ENCODE measurements around the gene ROR2. TPM values are rescaled to one million over a fixed set of nuclear protein-coding genes. Genes with fewer than 3 reads are reported as not detected.

Gene ROR2
- total RNA-seq, 2 donors from 2014 or later, result 37.2 to 43.9 TPM

GRCh38 chr9:91908293-91908623 lies 41.8 kb downstream of the ROR2 start:
- no peaks in the 10 kb centered on the region for H3K9me3 ChIP-seq
- no peak for DNase-seq (ENCODE audit: low spot score)
- 49% methylated on average over 2 of the region's 2 CpGs for WGBS
- H3K4me1 ChIP-seq (replicated peaks), result peaks cover 4% of the 10 kb centered on the region
- TF ChIP-seq POLR2AphosphoS5 (IDR thresholded peaks at IDR 0.05) (no peak), CTCF (IDR thresholded peaks at IDR 0.05) (no peak), POLR2A (IDR thresholded peaks at IDR 0.05) (no peak)
- H3K4me3 ChIP-seq, result no peak overlapping the region
- intact Hi-C loops (cut with DNase I), result no loop called here
- no peaks in the 10 kb centered on the region for H3K27me3 ChIP-seq (replicated peaks; ENCODE audit: insufficient read depth)
- H3K36me3 ChIP-seq, result no peaks in the 10 kb centered on the region
- peak overlapping the region in 1 of 2 donors; percentile 91 for H3K27ac ChIP-seq

GRCh38 chr9:91907484-91908292 lies 42.3 kb downstream of the ROR2 start:
- no peak for DNase-seq (ENCODE audit: low spot score)
- intact Hi-C loops (cut with DNase I), result loop anchor here (2.0 kb wide), 1 partner anchor 21 kb away; no protein-coding TSS in a partner anchor
- H3K27me3 ChIP-seq (replicated peaks; ENCODE audit: insufficient read depth), result no peaks in the 10 kb centered on the region
- peak overlapping the region in 1 of 2 donors; percentile 91 for H3K27ac ChIP-seq
- no peaks in the 10 kb centered on the region for H3K36me3 ChIP-seq
- WGBS, result 68% methylated on average over 8 of the region's 8 CpGs
- TF ChIP-seq CTCF (IDR thresholded peaks at IDR 0.05), result no peak
- no peak for TF ChIP-seq POLR2AphosphoS5 (IDR thresholded peaks at IDR 0.05)
- no peak for TF ChIP-seq POLR2A (IDR thresholded peaks at IDR 0.05)
- peaks cover 9% of the 10 kb centered on the region for H3K4me1 ChIP-seq (replicated peaks)
- no peak overlapping the region for H3K4me3 ChIP-seq
- no peaks in the 10 kb centered on the region for H3K9me3 ChIP-seq

- 39% methylated on average over 11 of the region's 11 CpGs for WGBS
- peak; percentile 51 for DNase-seq (ENCODE audit: low spot score)
- intact Hi-C loops (cut with DNase I), result loop anchor here (2.0 kb wide), 1 partner anchor 19 kb away; no protein-coding TSS in a partner anchor
Measured at GRCh38 chr9:91905991-91906469, 44.0 kb downstream of the ROR2 start.

GRCh38 chr9:91905237-91905650 lies 44.8 kb downstream of the ROR2 start:
- H3K27me3 ChIP-seq (replicated peaks; ENCODE audit: insufficient read depth), result no peaks in the 10 kb centered on the region
- H3K36me3 ChIP-seq, result no peaks in the 10 kb centered on the region
- 100% methylated on average over 1 of the region's 1 CpG for WGBS
- no peak overlapping the region for H3K4me3 ChIP-seq
- peaks cover 31% of the 10 kb centered on the region for H3K4me1 ChIP-seq (replicated peaks)
- no peak for DNase-seq (ENCODE audit: low spot score)
- intact Hi-C loops (cut with DNase I), result no loop called here
- TF ChIP-seq CTCF (IDR thresholded peaks at IDR 0.05) (no peak), POLR2A (IDR thresholded peaks at IDR 0.05) (no peak), POLR2AphosphoS5 (IDR thresholded peaks at IDR 0.05) (no peak)
- H3K27ac ChIP-seq, result peak overlapping the region; percentile 53 to 91
- no peaks in the 10 kb centered on the region for H3K9me3 ChIP-seq

More at GRCh38 chr9:91905991-91906469, 44.0 kb downstream of the ROR2 start:
- Histone ChIP-seq H3K27me3 (replicated peaks; ENCODE audit: insufficient read depth) (no peaks in the 10 kb centered on the region), H3K4me1 (replicated peaks) (peaks cover 23% of the 10 kb centered on the region), H3K9me3 (no peaks in the 10 kb centered on the region), H3K36me3 (no peaks in the 10 kb centered on the region), H3K27ac (peak overlapping the region; percentile 53 to 91), H3K4me3 (peak overlapping the region; percentile 24 to 39)
- peak; percentile 48 for TF ChIP-seq POLR2AphosphoS5 (IDR thresholded peaks at IDR 0.05)
- no peak for TF ChIP-seq CTCF (IDR thresholded peaks at IDR 0.05)
